GM18505 (cell line): ENCODE results near the gene PLA2G4F.
"Not testable (repeated sequence)": the region's sequence is repeated elsewhere in the genome, so short reads cannot be mapped to it uniquely, and the experiment has no call there.

ENCODE experiments used
- ATAC-seq: cut with Tn5 transposase; IDR thresholded peaks from one replicate; pipeline ENCODE4 v1.9.1; 2021; ENCODE audit not compliant: unreplicated experiment
- POLR2A ChIP-seq: IDR thresholded peaks from 4 replicates; pipeline ENCODE4 v1.6.1; 2011; ENCODE audit warnings: borderline replicate concordance; ENCODE audit not compliant: insufficient read depth, insufficient read length; ENCODE audit errors: extremely low read depth

PLA2G4F gene

DNA sequence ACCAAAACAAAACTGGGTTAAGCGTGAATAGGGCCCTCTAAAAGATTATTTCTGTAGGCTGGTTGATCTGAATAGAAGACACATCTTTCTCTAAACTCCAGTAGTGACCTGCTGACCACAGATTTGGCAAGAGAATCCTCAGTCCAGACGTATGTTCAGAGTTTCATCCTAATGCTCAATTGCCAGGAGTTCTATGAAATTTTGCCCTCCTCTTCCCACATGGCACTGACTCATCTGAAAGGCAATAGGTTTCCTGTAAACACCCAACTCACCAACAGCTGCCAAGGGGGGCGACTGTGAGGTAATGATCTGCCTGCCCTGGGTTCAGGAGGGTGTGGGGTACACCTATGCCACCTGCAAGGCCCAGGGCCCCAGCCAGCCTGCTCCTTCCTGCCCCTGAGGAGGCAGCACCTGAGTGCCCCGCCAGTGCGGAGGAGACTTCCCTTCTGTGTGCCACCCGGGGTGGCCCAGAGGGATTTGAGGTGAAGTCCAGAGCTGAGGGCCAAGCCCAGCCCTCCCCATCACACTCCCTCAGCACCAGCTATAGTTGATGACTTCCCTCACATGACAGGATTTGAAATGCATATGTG lies 53.7 kb downstream of the PLA2G4F start:
- no peak for ATAC-seq

GRCh38 chr15:42101861-42102260 lies 54.6 kb downstream of the PLA2G4F start:
- TF ChIP-seq POLR2A, result no peak
- ATAC-seq, result no peak

More for the DNA sequence above, 53.7 kb downstream of the PLA2G4F start:
- no peak for TF ChIP-seq POLR2A

GRCh38 chr15:42100021-42100800 lies 56.2 kb downstream of the PLA2G4F start:
- ATAC-seq, result no peak
- TF ChIP-seq POLR2A, result no peak

DNA sequence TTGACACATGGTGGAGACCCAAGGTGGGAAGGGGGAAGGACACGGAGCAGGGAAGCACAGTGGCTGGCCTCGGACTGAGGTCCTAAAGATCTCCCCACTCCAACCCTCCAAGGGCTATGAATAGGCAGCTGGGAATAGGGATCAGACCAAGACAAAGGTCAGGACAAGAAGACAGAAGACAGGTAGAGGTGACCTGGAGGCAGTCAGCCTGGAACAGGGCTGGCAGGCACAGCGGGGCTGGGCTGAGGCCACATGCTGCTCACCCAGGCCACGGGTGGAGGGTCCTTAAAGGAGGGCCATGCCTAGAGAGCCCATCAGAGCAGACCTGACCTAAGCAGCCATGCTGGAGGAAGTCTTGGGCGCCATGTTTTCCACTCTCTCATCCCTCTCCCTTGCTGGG lies 59.4 kb downstream of the PLA2G4F start:
- TF ChIP-seq POLR2A, result no peak
- ATAC-seq, result no peak

DNA sequence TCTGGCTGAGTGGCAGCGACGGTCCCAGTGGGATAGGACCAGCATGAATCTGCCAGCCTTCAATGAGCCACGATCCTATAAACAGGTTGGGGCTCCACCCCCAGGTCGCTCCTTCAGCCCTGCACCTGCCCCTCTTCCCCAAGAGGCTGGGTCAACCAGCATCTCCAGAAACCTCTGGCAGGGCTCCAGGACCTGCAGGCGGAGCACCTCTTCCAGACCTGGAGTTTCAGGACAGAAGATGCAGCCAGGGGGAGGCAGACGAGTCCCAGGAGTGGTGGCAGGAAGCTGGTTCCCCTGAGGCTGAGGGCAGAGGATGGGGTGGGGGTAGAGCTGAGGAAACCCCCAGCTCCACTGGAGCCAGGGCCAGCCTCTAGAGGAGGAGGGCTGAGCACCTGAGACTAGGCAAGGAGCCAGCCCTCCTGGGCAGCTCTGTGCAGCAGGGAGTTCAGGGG lies 61.9 kb downstream of the PLA2G4F start, which contains the start of gene PLA2G4D:
Gene PLA2G4D, minus strand, starts transcription at position 51 of the 452 bp plus-strand sequence. CDS start 103 bp downstream, outside the sequence.
- no peak for ATAC-seq
- no peak for TF ChIP-seq POLR2A

GRCh38 chr15:42093966-42094365 lies 62.5 kb downstream of the PLA2G4F start:
- ATAC-seq, result no peak
- no peak for TF ChIP-seq POLR2A

DNA sequence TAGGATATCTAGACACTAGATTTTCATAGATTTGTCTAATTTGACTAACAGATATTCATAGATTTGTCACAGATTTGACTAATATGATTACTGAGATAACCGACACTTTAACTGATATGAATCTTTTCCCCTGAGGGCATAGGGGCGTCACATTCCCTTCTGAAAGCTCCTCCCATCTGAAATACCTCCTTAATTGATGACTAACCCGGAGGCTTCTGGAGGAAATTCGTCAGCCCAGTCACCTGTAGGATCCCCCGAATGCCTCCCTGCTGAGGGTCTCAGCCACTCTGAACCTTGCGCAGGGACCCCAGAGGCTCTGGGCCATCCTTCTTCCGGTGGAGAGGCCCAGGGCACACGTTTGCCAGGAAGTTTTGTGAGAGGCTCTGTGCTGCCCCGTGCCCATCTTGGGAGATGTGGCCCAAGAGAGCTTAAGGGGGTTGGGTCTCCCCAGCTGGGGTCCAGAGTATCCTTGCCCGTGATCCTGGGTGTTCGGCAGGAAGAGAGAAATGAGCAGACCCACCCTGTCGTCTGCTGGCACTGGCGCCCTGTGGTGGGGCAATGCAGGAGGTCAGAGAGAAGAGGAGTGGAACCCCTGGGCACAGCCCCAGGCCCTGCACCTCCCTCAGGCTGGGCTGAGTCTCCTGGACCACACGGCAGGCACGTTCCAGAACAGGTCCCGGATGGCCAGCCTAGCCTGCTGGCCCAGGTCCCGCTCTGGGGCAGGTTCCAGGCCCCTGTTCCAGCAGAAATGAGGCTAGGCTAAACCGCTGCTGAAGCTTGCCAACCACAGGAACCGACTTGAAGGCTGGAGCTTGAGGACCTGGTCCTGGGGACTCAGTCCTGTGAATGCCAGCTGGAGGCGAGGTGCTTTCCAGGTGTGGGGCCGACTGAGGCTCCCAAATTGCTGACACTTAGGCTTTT lies 63.8 kb downstream of the PLA2G4F start:
- TF ChIP-seq POLR2A, result no peak
- ATAC-seq, result no peak

DNA sequence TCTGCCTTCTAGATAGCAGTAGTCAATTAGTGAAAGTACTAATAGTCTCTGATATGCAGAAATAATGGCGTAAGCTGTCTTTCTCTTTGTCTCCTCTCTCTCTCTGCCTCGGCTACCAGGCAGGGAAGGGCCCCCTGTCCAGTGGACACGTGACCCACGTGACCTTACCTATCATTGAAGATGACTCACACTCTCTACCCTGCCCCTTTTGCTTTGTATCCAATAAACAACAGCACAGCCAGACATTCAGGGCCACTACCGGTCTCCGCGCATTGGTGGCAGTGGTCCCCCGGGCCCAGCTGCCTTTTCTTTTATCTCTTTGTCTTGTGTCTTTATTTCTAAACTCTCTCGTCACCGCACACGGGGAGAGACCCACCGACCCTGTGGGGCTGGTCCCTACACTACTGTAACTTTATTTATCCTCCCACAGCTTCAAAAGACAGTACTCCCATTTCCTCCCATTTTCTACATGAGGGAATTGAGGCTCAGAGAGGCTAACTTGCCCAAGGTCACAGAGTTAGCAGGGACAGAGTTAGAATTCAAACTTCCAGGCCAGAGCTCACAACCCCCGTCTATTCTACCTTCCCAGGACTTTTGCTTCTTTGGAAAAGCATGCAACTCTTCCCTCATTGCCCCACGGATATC lies 64.6 kb downstream of the PLA2G4F start:
- ATAC-seq, result not testable (repeated sequence)

- ATAC-seq, result no peak
- TF ChIP-seq POLR2A, result no peak
These were observed 65.7 kb downstream of the PLA2G4F start for GRCh38 chr15:42090781-42091180.

DNA sequence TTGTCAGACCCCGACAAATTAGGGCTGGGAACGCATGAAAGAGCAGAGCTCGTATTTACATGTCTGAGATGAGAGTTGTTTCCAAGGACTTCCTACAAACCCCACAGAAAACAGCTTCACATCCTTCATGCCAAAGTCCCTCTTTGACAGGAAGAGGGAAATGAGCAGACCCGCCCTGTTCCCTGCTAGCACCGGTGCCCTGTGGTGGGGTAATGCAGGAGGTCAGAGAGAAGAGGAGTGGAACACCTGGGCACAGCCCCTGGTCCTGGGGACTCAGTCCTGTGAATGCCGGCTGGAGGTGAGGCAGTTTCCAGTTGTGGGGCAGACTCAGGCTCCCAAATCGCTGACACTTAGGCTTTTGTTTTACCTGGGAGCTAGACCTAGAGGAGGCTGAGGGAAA lies 66.1 kb downstream of the PLA2G4F start:
- no peak for TF ChIP-seq POLR2A
- ATAC-seq, result no peak

GRCh38 chr15:42089942-42090341 lies 66.5 kb downstream of the PLA2G4F start:
- TF ChIP-seq POLR2A, result no peak
- no peak for ATAC-seq
